Measurements from ENCODE around the gene UBE2D1. TPM values are rescaled to one million over a fixed set of nuclear protein-coding genes. Genes with fewer than 3 reads are reported as not detected.

UBE2D1 gene
- total and polyA plus RNA-seq, 9 of the 15 experiments (the other 6 are each of a cell fraction or from before 2014, with no cell fraction given), result 4.1 to 24.4 (median 12.3) TPM

DNA sequence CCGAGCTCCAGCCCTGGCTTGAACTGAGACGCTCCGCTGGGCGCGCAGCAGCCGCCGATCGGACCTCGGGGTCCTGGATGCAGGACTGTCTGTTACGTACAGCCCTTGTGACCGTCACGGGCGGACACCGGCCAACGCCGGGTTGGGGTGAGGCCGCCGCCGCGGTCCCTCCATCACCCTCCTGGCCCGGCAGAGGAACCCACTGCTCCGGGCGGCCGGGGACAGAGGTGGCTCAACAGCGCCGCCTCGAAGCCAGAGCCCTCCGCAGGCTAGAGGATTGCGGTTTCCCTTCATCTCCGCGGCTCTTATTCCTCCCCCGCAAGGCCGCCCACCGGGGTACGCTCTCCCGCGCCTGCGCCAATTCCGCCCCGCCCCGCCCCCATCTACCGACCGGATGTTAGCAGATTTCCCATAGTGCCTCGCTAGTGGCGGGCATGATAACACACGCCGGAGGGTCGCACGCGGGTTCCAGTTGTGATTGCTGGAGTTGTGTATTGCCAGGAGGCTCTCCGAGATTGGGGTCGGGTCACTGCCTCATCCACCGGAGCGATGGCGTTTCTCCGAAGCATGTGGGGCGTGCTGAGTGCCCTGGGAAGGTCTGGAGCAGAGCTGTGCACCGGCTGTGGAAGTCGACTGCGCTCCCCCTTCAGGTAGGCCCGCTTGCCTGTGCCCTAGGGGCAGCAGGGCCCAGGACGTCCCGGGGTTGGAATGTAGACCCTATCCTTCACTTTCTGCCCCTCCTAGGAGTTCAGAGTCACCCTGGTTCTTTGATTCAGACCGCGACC, 50.4 kb downstream of the UBE2D1 start, which contains the start of gene TFAM (continued):
- TF ChIP-seq MYC (IDR thresholded peaks at IDR 0.05; ENCODE audit: low read depth, low read length) (peak; percentile 91), MYC (CRISPR knock-in tag; IDR thresholded peaks at IDR 0.05; ENCODE audit: borderline replicate concordance, low read depth) (peak; percentile 71; the same call in 1 of the 2 replicates), CAMTA2 (CRISPR knock-in tag; conservative IDR thresholded peaks at IDR 0.05) (0 out of 2 replicates have a peak, but pooled peaks have one; percentile 50), CHD2 (IDR thresholded peaks at IDR 0.05; ENCODE audit: low read depth, low read length) (peak; percentile 45; the same call in 1 of the 2 replicates), RCOR1 (IDR thresholded peaks at IDR 0.05; ENCODE audit: borderline replicate concordance in 1 of 2, low read depth in 2 of 2, low read length in 2 of 2) (peak; percentile 73 to 82; a peak in 3 of 4 replicates), ERF (CRISPR knock-in tag; IDR thresholded peaks at IDR 0.05) (0 out of 2 replicates have a peak, but pooled peaks have one; percentile 27), HIVEP1 (CRISPR knock-in tag; IDR thresholded peaks at IDR 0.05) (no peak), RBM25 (IDR thresholded peaks at IDR 0.05; ENCODE audit: low read depth, low read length, severe bottlenecking) (no peak), GTF2E2 (tag; IDR thresholded peaks at IDR 0.05) (peak; percentile 57; the same call in 1 of the 2 replicates), MIER1 (IDR thresholded peaks at IDR 0.05; ENCODE audit: low read depth) (no peak), HNRNPLL (IDR thresholded peaks at IDR 0.05; ENCODE audit: low read depth, low read length, poor library complexity, severe bottlenecking) (peak; percentile 93), SRSF1 (IDR thresholded peaks at IDR 0.05; ENCODE audit: low read depth, low read length) (no peak), ZNF79 (CRISPR knock-in tag; IDR thresholded peaks at IDR 0.05; ENCODE audit: low read depth) (peak; percentile 14; the same call in 1 of the 2 replicates), MTA2 (IDR thresholded peaks at IDR 0.05; ENCODE audit: low read depth) (no peak), GATAD2B (IDR thresholded peaks at IDR 0.05; ENCODE audit: borderline replicate concordance) (peak; percentile 77; the same call in 1 of the 2 replicates)
- TF ChIP-seq, protein P1, sequence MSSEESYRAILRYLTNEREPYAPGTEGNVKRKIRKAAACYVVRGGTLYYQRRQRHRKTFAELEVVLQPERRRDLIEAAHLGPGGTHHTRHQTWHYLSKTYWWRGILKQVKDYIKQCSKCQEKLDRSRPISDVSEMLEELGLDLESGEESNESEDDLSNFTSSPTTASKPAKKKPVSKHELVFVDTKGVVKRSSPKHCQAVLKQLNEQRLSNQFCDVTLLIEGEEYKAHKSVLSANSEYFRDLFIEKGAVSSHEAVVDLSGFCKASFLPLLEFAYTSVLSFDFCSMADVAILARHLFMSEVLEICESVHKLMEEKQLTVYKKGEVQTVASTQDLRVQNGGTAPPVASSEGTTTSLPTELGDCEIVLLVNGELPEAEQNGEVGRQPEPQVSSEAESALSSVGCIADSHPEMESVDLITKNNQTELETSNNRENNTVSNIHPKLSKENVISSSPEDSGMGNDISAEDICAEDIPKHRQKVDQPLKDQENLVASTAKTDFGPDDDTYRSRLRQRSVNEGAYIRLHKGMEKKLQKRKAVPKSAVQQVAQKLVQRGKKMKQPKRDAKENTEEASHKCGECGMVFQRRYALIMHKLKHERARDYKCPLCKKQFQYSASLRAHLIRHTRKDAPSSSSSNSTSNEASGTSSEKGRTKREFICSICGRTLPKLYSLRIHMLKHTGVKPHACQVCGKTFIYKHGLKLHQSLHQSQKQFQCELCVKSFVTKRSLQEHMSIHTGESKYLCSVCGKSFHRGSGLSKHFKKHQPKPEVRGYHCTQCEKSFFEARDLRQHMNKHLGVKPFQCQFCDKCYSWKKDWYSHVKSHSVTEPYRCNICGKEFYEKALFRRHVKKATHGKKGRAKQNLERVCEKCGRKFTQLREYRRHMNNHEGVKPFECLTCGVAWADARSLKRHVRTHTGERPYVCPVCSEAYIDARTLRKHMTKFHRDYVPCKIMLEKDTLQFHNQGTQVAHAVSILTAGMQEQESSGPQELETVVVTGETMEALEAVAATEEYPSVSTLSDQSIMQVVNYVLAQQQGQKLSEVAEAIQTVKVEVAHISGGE (CRISPR knock-in tag; IDR thresholded peaks at IDR 0.05), result peak in 1 of 3 experiments; percentile 85; a peak in 2 of 6 replicates
- TF ChIP-seq, protein P2, sequence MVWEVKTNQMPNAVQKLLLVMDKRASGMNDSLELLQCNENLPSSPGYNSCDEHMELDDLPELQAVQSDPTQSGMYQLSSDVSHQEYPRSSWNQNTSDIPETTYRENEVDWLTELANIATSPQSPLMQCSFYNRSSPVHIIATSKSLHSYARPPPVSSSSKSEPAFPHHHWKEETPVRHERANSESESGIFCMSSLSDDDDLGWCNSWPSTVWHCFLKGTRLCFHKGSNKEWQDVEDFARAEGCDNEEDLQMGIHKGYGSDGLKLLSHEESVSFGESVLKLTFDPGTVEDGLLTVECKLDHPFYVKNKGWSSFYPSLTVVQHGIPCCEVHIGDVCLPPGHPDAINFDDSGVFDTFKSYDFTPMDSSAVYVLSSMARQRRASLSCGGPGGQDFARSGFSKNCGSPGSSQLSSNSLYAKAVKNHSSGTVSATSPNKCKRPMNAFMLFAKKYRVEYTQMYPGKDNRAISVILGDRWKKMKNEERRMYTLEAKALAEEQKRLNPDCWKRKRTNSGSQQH (CRISPR knock-in tag; IDR thresholded peaks at IDR 0.05), result no peak
- TF ChIP-seq, protein P3, sequence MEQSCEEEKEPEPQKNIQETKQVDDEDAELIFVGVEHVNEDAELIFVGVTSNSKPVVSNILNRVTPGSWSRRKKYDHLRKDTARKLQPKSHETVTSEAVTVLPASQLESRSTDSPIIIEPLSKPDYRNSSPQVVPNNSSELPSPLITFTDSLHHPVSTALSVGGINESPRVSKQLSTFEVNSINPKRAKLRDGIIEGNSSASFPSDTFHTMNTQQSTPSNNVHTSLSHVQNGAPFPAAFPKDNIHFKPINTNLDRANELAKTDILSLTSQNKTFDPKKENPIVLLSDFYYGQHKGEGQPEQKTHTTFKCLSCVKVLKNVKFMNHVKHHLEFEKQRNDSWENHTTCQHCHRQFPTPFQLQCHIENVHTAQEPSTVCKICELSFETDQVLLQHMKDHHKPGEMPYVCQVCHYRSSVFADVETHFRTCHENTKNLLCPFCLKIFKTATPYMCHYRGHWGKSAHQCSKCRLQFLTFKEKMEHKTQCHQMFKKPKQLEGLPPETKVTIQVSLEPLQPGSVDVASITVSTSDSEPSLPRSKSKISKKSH (CRISPR knock-in tag; IDR thresholded peaks at IDR 0.05), result no peak

All from K562 (cell line).